SHP77 treated with DMSO at 0.1 percent for 48 hours (cell line): ENCODE results near the gene SCTR.
"Not testable (repeated sequence)": the region's sequence is repeated elsewhere in the genome, so short reads cannot be mapped to it uniquely, and the experiment has no call there.

Experiments
- DNase-seq: peaks from one replicate; lab custom pipeline; 2025; lab: John Stamatoyannopoulos, UW

The SCTR gene

DNA sequence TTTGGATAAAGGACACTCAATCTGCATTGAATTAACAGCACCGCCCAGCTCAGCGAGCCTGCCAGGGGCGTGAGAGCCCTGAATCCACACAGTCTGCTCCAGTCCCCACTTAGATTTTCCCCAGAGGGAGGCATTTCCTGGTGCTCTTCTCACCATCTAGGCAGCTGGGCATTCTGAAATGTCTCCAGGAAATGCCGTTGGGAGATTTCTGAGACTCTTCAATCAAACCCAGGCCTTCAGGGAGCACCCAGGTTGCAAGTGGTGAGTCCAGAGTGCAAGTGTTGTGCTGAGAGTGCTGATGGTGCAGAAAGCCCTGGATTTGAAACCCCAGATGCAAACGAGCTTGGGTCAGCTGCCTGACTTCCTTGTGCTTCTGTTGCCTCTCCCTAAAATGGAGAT, 116.1 kb downstream of the SCTR start:
- DNase-seq: no peak

- DNase-seq: no peak
Measured at GRCh38 chr2:119407430-119408220, 116.7 kb downstream of the SCTR start.

DNA sequence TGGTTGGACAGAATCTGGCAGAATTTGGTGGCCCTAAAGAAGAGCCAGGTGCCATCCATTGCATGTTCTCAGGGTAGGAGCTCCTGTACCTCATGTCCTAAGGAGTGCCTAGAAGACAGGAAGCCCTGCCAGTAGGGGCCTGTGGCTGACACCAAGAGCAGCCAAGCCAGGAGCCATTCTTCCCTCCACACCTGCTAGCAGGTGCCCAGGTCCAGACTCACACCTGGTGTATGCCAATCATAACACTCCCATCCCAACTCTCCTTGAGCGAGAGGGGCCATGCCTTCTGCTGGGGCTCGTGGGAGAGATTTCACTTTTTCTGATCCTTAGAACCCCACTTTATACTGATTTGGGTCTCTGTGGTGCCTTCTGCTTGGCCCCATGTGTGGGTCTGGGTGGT, 119.1 kb downstream of the SCTR start:
- no peak for DNase-seq

GRCh38 chr2:119403618-119404017, 120.7 kb downstream of the SCTR start:
- DNase-seq: not testable (repeated sequence)

DNA sequence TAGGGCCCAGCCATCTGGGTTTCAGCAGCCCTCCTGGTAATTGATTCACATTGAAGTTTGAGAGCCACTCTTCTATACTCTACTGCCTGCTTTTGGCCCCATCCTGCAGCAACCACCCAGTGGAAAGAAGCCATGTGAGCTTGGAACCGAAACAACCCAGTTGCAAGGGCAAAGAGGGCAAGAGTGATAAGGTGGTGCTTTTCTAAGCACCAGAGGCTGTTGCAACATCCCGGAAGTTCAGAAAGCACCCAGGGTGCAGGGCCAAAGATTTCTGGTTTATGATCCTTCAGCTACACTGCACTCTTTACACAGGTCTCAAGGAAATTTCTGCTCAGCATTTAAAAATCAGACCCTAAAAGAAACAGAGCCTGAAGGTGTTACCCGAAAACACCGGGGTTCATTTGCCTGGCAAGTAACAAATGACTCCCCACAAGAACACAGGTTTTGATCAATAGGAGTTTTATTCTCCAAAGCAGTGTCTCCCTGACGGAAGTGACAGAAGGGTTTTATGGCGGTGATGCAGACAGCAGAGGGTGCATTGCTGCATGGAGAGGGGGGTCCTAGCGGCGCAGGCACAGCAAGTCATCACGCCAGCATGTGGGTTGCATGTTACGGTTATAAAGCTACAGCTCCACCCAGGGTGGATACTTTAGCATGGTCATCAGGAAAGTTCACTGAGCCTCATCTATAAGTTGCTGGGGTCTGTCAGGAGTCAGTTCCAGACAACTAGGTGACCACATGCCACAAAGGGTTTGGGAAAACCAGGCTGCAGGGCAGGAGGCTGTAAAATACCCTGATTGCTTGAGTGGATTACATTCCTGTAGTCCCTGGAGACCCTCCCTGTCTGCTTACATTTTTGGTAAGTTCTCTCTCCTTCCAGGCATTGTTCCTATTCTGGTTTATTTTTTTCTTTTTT, 121.4 kb downstream of the SCTR start:
- no peak for DNase-seq

GRCh38 chr2:119402106-119402505, 122.2 kb downstream of the SCTR start:
- DNase-seq: no peak

GRCh38 chr2:119397196-119397595, 127.1 kb downstream of the SCTR start:
- DNase-seq: no peak

- no peak for DNase-seq
Measured at GRCh38 chr2:119393971-119394748, 130.1 kb downstream of the SCTR start.
